Spinal cord (tissue), 10 donors: Measurements from ENCODE around the gene PODXL2. TPM values are rescaled to one million over a fixed set of nuclear protein-coding genes. Genes with fewer than 3 reads are reported as not detected.
"Not testable (repeated sequence)": the region's sequence is repeated elsewhere in the genome, so short reads cannot be mapped to it uniquely, and the experiment has no call there.

Experiments used
- DNase-seq, 6 donors: peaks; one replicate each; pipeline versions ENCODE4 v3.0.0 to v3.0.0-alpha.2; 2013 to 2015; ENCODE audit warnings: low spot score in 6 of 6, low read depth in 4 of 6
- H3K27ac ChIP-seq: one replicate; pipeline ENCODE4 v1.5.1; 2013; ENCODE audit warnings: low read depth, low read length, control low read depth
- H3K27me3 ChIP-seq: one replicate; pipeline ENCODE4 v1.6.1; 2013; ENCODE audit warnings: low read length; ENCODE audit not compliant: control insufficient read depth, insufficient read depth
- H3K36me3 ChIP-seq: one replicate; pipeline ENCODE4 v1.6.1; 2013; ENCODE audit warnings: low read length; ENCODE audit not compliant: control insufficient read depth, insufficient read depth
- H3K4me1 ChIP-seq: one replicate; pipeline ENCODE4 v1.6.1; 2013; ENCODE audit warnings: low read length; ENCODE audit not compliant: control insufficient read depth, insufficient read depth
- H3K4me3 ChIP-seq: one replicate; pipeline ENCODE4 v1.5.1; 2013; ENCODE audit warnings: low read depth, low read length, control low read depth
- H3K9me3 ChIP-seq: one replicate; pipeline ENCODE4 v1.6.1; 2013; ENCODE audit warnings: low read length; ENCODE audit not compliant: control insufficient read depth, insufficient read depth
- WGBS: methylation state at CpG from one replicate; pipeline ENCODE4 v1.1.5; 2013; ENCODE audit warnings: missing lambda C conversion rate; ENCODE audit not compliant: insufficient coverage; 5-methylcytosine and 5-hydroxymethylcytosine counted together
- polyA plus RNA-seq, 2 donors: library from polyadenylated mRNA; unstranded; fragments of 120-200 nt; gene quantifications; one replicate each; pipeline ENCODE4 v1.2.1, GENCODE V29; 2013; ENCODE audit not compliant: insufficient read length in 2 of 2
- total RNA-seq, 2 donors: library from RNA; depleted of rRNA in 1 of 2; stranded (reverse); fragments of 120-200 nt in 1 of 2; fragments of >200 nt in 1 of 2; gene quantifications; one replicate each; pipeline versions ENCODE4 v1.2.3 to v1.2.4, GENCODE V29; 2013 to 2014
- donor health status: healthy.

Gene PODXL2
- total and polyA plus RNA-seq, 4 donors = 73.4 to 234 (median 162) TPM

GRCh38 chr3:127678315-127678599, 49.3 kb downstream of the PODXL2 start:
- Histone ChIP-seq H3K27ac (no peak overlapping the region), H3K4me3 (no peak overlapping the region), H3K27me3 (no peaks in the 10 kb centered on the region), H3K4me1 (peaks cover 9% of the 10 kb centered on the region), H3K9me3 (no peaks in the 10 kb centered on the region), H3K36me3 (peaks cover 41% of the 10 kb centered on the region)
- WGBS = no CpG with 5 or more reads among the region's 8 CpGs
- DNase-seq = no peak

GRCh38 chr3:127678611-127679533, 49.9 kb downstream of the PODXL2 start:
- Histone ChIP-seq H3K4me1 (peaks cover 7% of the 10 kb centered on the region), H3K9me3 (no peaks in the 10 kb centered on the region), H3K4me3 (no peak overlapping the region), H3K27ac (no peak overlapping the region), H3K27me3 (no peaks in the 10 kb centered on the region), H3K36me3 (peaks cover 41% of the 10 kb centered on the region)
- DNase-seq = no peak
- 91% methylated on average over 10 of the region's 12 CpGs for WGBS

DNA sequence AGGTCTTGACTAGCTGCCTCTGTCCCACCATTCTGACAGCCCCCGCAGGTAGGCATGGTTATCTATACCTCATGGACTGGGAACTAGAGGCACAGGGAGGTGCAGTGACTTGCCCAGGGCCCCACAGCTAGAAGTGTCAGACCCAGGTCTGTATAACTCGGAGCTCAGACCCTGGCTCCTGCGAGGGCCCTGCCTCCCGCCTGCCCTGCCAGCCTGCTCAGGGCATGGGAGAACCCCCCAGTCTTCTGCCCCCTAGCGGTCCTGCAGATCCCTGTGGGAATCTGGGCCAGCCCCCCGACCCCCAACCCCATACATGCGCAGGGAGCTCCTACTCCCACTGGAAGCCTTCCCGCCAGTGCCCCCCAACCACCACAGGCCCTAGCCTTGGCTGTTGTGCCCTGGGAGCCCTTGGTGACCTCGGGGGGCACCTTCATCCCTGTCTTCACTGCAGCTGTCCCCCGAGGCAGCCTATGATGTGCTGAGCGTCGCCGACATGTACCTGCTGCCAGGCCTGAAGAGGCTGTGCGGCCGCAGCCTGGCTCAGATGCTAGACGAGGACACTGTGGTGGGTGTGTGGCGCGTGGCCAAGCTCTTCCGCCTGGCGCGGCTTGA, 50.7 kb downstream of the PODXL2 start:
- H3K27me3 ChIP-seq = no peaks in the 10 kb centered on the region
- peaks cover 4% of the 10 kb centered on the region for H3K4me1 ChIP-seq
- no peak for DNase-seq
- H3K4me3 ChIP-seq = no peak overlapping the region
- H3K9me3 ChIP-seq = no peaks in the 10 kb centered on the region
- H3K36me3 ChIP-seq = peaks cover 41% of the 10 kb centered on the region
- H3K27ac ChIP-seq = no peak overlapping the region
- WGBS = 89% methylated on average over 18 of the region's 21 CpGs

- H3K27me3 ChIP-seq = no peaks in the 10 kb centered on the region
- H3K27ac ChIP-seq = no peak overlapping the region
- H3K9me3 ChIP-seq = no peaks in the 10 kb centered on the region
- no peak for DNase-seq
- peaks cover 4% of the 10 kb centered on the region for H3K4me1 ChIP-seq
- H3K36me3 ChIP-seq = peaks cover 41% of the 10 kb centered on the region
- WGBS = 96% methylated on average over 20 of the region's 21 CpGs
- H3K4me3 ChIP-seq = no peak overlapping the region
Measured at GRCh38 chr3:127680146-127680661, 51.2 kb downstream of the PODXL2 start.

DNA sequence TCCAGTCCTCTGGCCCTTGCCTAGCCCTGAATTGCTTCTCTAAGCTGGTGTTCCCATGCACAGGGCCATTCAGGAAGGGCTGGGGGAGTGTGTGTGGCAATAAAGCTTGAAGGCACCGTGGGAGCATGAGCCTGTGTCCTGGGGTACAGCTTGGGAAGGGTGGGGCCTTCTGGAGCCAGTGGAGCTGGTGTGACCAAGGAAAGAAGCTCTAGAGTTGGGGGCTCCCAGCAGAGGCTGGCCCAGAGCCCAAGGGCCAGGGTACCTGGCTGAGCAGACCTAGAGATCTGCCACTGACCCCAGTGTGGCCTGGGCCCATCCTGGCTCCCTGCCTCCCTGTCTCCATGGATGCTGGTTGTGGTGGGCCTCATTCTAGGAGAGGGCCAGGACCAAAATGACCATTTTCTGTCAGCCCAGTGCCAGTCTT, 51.8 kb downstream of the PODXL2 start:
- no peak overlapping the region for H3K4me3 ChIP-seq
- no peak for DNase-seq
- H3K9me3 ChIP-seq = no peaks in the 10 kb centered on the region
- WGBS = 86% methylated on average over 1 of the region's 1 CpG
- no peaks in the 10 kb centered on the region for H3K27me3 ChIP-seq
- H3K27ac ChIP-seq = no peak overlapping the region
- peaks cover 4% of the 10 kb centered on the region for H3K4me1 ChIP-seq
- peaks cover 40% of the 10 kb centered on the region for H3K36me3 ChIP-seq

DNA sequence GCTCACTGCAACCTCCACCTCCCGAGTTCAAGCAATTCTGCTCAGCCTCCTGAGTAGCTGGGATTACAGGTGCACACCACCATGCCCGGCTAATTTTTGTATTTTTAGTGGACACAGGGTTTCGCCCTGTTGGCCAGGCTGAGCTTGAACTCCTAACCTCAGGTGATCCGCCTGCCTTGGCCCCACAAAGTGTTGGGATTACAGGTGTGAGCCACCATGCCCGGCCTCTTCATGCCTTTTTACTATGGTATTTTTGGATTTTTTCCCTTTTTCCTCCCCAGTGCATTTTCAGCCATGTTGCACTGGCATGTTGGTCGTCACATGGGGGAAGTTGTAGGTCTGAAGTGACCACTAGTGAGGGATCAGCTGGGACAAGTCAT, 53.2 kb downstream of the PODXL2 start:
- peaks cover 27% of the 10 kb centered on the region for H3K36me3 ChIP-seq
- not testable (repeated sequence) for H3K27me3 ChIP-seq, H3K9me3 ChIP-seq, H3K4me3 ChIP-seq, H3K4me1 ChIP-seq, H3K27ac ChIP-seq, DNase-seq
- 92% methylated on average over 5 of the region's 6 CpGs for WGBS

DNA sequence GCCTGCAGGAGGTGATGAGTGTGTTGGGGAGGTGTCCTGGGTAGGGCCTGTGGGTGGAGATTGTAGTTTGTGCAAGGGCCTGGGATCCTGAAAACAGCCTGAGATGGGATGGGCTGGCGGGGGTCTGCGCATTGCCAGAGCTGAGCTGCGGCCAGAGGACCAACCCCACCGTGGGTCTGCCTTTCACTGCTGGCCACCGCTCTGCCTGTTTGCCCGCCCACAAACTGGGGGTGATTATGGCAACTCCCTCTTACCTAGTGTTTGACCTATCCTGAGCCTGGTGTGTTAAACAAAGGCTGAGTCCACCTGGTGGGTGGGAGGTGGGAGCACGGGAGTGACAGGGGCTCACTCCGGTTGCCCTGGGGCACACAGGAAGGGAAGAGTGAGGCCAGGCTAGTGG, 53.6 kb downstream of the PODXL2 start:
- Histone ChIP-seq H3K36me3 (peaks cover 23% of the 10 kb centered on the region), H3K27ac (no peak overlapping the region), H3K4me1 (peaks cover 4% of the 10 kb centered on the region), H3K4me3 (no peak overlapping the region), H3K27me3 (no peaks in the 10 kb centered on the region), H3K9me3 (no peaks in the 10 kb centered on the region)
- no peak for DNase-seq
- WGBS = 82% methylated on average over 8 of the region's 8 CpGs

GRCh38 chr3:127684871-127685707, 56.1 kb downstream of the PODXL2 start:
- Histone ChIP-seq H3K36me3 (peaks cover 18% of the 10 kb centered on the region), H3K4me1 (peaks cover 28% of the 10 kb centered on the region), H3K27me3 (no peaks in the 10 kb centered on the region), H3K27ac (no peak overlapping the region), H3K9me3 (no peaks in the 10 kb centered on the region), H3K4me3 (no peak overlapping the region)
- DNase-seq = no peak
- WGBS = 85% methylated on average over 20 of the region's 22 CpGs

- WGBS = 85% methylated on average over 4 of the region's 4 CpGs
- no peak overlapping the region for H3K27ac ChIP-seq
- H3K36me3 ChIP-seq = peaks cover 18% of the 10 kb centered on the region
- peaks cover 36% of the 10 kb centered on the region for H3K4me1 ChIP-seq
- H3K9me3 ChIP-seq = no peaks in the 10 kb centered on the region
- H3K27me3 ChIP-seq = peaks cover 2% of the 10 kb centered on the region
- no peak overlapping the region for H3K4me3 ChIP-seq
- DNase-seq = no peak
Measured at GRCh38 chr3:127685708-127686511, 56.9 kb downstream of the PODXL2 start.
